Astrocyte (in vitro differentiated cells and primary cell): ENCODE results near the gene TXNDC17. TPM values are rescaled to one million over a fixed set of nuclear protein-coding genes. Genes with fewer than 3 reads are reported as not detected.

Experiments used
- DNase-seq: peaks from one replicate; pipeline ENCODE4 v3.0.0-alpha.2; 2010; ENCODE audit warnings: low read depth
- FAIRE-seq: peaks from 2 replicates; lab custom pipeline; 2011; peaks lifted over from hg19 to GRCh38; lab: Jason Lieb, UNC
- H2AFZ ChIP-seq: 2 replicates; pipeline ENCODE4 v1.6.0; 2012; ENCODE audit warnings: low read depth, low read length, inconsistent platforms
- H3K27ac ChIP-seq: 2 replicates; pipeline ENCODE4 v1.5.1; 2011; ENCODE audit warnings: low read depth, low read length, inconsistent platforms
- H3K27me3 ChIP-seq: 2 replicates; pipeline ENCODE4 v1.6.0; 2011; ENCODE audit warnings: low read length, inconsistent platforms; ENCODE audit not compliant: insufficient read depth
- H3K36me3 ChIP-seq: 2 replicates; pipeline ENCODE4 v1.5.1; 2011; ENCODE audit warnings: low read length, inconsistent platforms; ENCODE audit not compliant: insufficient read depth
- H3K4me1 ChIP-seq: 2 replicates; pipeline ENCODE4 v1.5.1; 2011; ENCODE audit warnings: low read length, inconsistent platforms; ENCODE audit not compliant: insufficient read depth
- H3K4me2 ChIP-seq: 2 replicates; pipeline ENCODE4 v1.6.0; 2012; ENCODE audit warnings: low read length, inconsistent platforms
- H3K4me3 ChIP-seq: 2 replicates; pipeline ENCODE4 v1.5.1; 2011; ENCODE audit warnings: low read depth, mild to moderate bottlenecking, low read length, inconsistent platforms; ENCODE audit not compliant: insufficient read depth
- H3K79me2 ChIP-seq: 2 replicates; pipeline ENCODE4 v1.6.0; 2012; ENCODE audit warnings: mild to moderate bottlenecking, low read length, inconsistent platforms; ENCODE audit not compliant: insufficient read depth
- H3K9ac ChIP-seq: 2 replicates; pipeline ENCODE4 v1.6.0; 2012; ENCODE audit warnings: mild to moderate bottlenecking, low read length, inconsistent platforms
- H3K9me3 ChIP-seq: 2 replicates; pipeline ENCODE4 v1.5.1; 2012; ENCODE audit warnings: low read depth, mild to moderate bottlenecking, low read length, inconsistent platforms; ENCODE audit not compliant: insufficient read depth
- H4K20me1 ChIP-seq: 2 replicates; pipeline ENCODE4 v1.6.0; 2012; ENCODE audit warnings: low read length, inconsistent platforms; ENCODE audit not compliant: insufficient read depth
- H3K27ac Mint-ChIP-seq: one replicate; pipeline ENCODE4 v1.8.0; 2021; ENCODE audit warnings: mild to moderate bottlenecking, mixed read lengths; ENCODE audit not compliant: unreplicated experiment
- H3K27me3 Mint-ChIP-seq: one replicate; pipeline ENCODE4 v1.8.0; 2021; ENCODE audit warnings: low read depth, mixed read lengths; ENCODE audit not compliant: unreplicated experiment
- H3K36me3 Mint-ChIP-seq: one replicate; pipeline ENCODE4 v1.8.0; 2021; ENCODE audit warnings: low read depth, mixed read lengths; ENCODE audit not compliant: unreplicated experiment
- H3K4me1 Mint-ChIP-seq: one replicate; pipeline ENCODE4 v1.8.0; 2021; ENCODE audit warnings: low read depth, mixed read lengths; ENCODE audit not compliant: unreplicated experiment
- H3K4me3 Mint-ChIP-seq: one replicate; pipeline ENCODE4 v1.8.0; 2021; ENCODE audit warnings: mild to moderate bottlenecking, moderate library complexity, mixed read lengths; ENCODE audit not compliant: unreplicated experiment
- H3K9me3 Mint-ChIP-seq: one replicate; pipeline ENCODE4 v1.8.0; 2021; ENCODE audit warnings: mild to moderate bottlenecking, mixed read lengths; ENCODE audit not compliant: unreplicated experiment
- EZH2 ChIP-seq: IDR thresholded peaks from 2 replicates; pipeline ENCODE4 v1.6.1; 2012; ENCODE audit warnings: mild to moderate bottlenecking, low read length, inconsistent platforms; ENCODE audit not compliant: insufficient read depth
- total RNA-seq: library from RNA; stranded (reverse); gene quantifications from 2 replicates; pipeline ENCODE4 v1.2.1, GENCODE V29; 2021
- TF ChIP-seq, protein P1 (sequence below): IDR thresholded peaks from 2 replicates; pipeline ENCODE4 v1.5.1; 2011; ENCODE audit warnings: low read depth, mild to moderate bottlenecking, inconsistent platforms, low read length, moderate library complexity; ENCODE audit not compliant: insufficient read depth

The TXNDC17 gene
- total RNA-seq, 1 donor from 2014 or later: 158 TPM

DNA sequence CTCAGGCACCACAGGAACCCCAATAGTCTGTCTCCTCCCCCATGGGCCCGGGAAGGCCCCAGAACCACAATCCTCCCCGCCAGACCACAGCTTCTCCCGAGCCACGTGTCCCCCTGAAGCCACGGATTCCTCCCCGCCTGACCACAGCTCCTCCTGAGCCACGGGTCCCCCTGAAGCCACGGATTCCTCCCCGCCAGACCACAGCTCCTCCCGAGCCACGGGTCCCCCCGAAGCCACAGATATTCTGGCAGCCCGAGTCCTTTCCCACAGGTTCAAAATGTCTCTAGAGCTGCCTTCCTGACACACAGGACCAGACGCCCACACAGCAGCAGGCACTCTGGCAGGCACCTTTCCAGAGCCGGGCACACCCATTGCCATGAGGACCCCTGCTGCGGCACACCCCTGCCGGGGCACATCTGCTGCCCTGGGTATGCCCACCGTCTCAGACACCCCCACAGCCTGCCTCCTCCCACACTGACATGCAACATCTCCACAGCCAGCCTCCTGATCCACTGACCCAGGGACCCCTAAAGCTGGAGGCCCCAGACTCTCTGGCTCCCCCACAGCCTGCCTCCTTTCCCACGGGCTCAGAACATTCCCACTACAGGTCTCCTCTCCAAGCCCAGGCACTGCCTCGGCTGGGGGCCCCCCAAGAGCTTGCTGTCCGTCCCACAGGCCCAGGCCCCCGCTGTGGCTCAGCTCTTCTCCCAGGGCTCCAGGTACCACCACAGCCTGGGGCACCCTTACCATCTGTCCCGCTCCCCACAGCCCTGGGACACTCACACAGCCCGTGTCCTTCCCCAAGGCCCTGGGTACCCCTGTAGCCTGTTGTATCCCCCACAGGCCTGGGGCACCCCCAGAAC, 2.6 kb upstream of the TXNDC17 start:
- peak overlapping the region; percentile 96 for H3K4me2 ChIP-seq
- peaks cover 23% of the 10 kb centered on the region for H3K4me1 ChIP-seq
- H3K27me3 ChIP-seq: no peaks in the 10 kb centered on the region
- no peaks in the 10 kb centered on the region for H3K9me3 ChIP-seq
- H3K79me2 ChIP-seq: peaks cover 51% of the 10 kb centered on the region
- Mint-ChIP-seq H3K27me3 (no peaks in the 10 kb centered on the region), H3K36me3 (peaks cover 14% of the 10 kb centered on the region), H3K4me3 (peak overlapping the region; percentile 76), H3K9me3 (no peaks in the 10 kb centered on the region), H3K4me1 (peaks cover 19% of the 10 kb centered on the region), H3K27ac (peak overlapping the region; percentile 41)
- H3K4me3 ChIP-seq: no peak overlapping the region
- no peak for TF ChIP-seq EZH2
- TF ChIP-seq, protein P1, sequence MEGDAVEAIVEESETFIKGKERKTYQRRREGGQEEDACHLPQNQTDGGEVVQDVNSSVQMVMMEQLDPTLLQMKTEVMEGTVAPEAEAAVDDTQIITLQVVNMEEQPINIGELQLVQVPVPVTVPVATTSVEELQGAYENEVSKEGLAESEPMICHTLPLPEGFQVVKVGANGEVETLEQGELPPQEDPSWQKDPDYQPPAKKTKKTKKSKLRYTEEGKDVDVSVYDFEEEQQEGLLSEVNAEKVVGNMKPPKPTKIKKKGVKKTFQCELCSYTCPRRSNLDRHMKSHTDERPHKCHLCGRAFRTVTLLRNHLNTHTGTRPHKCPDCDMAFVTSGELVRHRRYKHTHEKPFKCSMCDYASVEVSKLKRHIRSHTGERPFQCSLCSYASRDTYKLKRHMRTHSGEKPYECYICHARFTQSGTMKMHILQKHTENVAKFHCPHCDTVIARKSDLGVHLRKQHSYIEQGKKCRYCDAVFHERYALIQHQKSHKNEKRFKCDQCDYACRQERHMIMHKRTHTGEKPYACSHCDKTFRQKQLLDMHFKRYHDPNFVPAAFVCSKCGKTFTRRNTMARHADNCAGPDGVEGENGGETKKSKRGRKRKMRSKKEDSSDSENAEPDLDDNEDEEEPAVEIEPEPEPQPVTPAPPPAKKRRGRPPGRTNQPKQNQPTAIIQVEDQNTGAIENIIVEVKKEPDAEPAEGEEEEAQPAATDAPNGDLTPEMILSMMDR: no peak
- H4K20me1 ChIP-seq: peaks cover 59% of the 10 kb centered on the region
- peak overlapping the region; percentile 81 for H3K9ac ChIP-seq
- no peak for DNase-seq
- H2AFZ ChIP-seq: no peak overlapping the region
- H3K27ac ChIP-seq: no peak overlapping the region
- no peak for FAIRE-seq
- peaks cover 12% of the 10 kb centered on the region for H3K36me3 ChIP-seq

DNA sequence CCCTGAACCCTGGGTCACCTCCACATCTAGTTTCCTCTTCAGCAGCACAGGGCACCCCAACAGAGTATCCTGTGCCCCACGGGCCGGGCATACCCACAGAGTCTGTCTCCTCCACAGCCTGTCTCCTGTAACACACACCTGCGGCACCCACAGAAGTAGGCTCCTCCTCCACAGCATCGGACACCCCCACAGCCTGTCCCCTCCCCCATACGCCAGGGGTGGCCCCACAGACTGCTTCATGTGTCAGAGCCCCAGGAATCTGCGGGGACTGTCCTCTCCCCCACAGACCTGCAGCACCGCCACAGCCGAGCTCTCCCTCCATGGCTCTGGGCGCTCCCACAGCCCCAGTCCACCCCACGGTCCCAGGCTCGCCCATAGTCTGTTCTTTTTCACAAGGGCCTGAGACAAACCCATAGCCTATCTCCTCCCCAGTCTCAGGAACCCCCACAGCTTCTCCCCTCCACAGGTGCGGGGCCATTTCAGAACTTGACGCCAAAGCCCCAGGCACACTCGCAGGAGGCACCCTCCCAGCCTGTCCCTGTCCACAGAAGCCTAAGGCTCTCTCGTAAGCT, 1.8 kb upstream of the TXNDC17 start:
- Mint-ChIP-seq H3K27ac (peak overlapping the region; percentile 85), H3K36me3 (peaks cover 12% of the 10 kb centered on the region), H3K4me3 (peak overlapping the region; percentile 97), H3K4me1 (peaks cover 21% of the 10 kb centered on the region), H3K27me3 (no peaks in the 10 kb centered on the region), H3K9me3 (no peaks in the 10 kb centered on the region)
- Histone ChIP-seq H3K36me3 (peaks cover 7% of the 10 kb centered on the region), H3K27me3 (no peaks in the 10 kb centered on the region), H3K9me3 (no peaks in the 10 kb centered on the region), H3K9ac (peak overlapping the region; percentile 81), H3K4me1 (peaks cover 28% of the 10 kb centered on the region), H4K20me1 (peaks cover 67% of the 10 kb centered on the region), H3K4me2 (peak overlapping the region; percentile 96), H3K79me2 (peaks cover 50% of the 10 kb centered on the region), H3K27ac (no peak overlapping the region), H3K4me3 (peak overlapping the region; percentile 78), H2AFZ (no peak overlapping the region)
- DNase-seq (no peak), FAIRE-seq (no peak)
- no peak for TF ChIP-seq EZH2
- TF ChIP-seq, protein P1: no peak
